HG03060 (cell line): ENCODE data around the gene GTSE1.

ENCODE experiments used
- ATAC-seq: cut with Tn5 transposase; IDR thresholded peaks from one replicate; pipeline ENCODE4 v1.9.1; 2021; ENCODE audit warnings: low read depth, moderate number of reproducible peaks; ENCODE audit not compliant: unreplicated experiment

GTSE1 gene

DNA sequence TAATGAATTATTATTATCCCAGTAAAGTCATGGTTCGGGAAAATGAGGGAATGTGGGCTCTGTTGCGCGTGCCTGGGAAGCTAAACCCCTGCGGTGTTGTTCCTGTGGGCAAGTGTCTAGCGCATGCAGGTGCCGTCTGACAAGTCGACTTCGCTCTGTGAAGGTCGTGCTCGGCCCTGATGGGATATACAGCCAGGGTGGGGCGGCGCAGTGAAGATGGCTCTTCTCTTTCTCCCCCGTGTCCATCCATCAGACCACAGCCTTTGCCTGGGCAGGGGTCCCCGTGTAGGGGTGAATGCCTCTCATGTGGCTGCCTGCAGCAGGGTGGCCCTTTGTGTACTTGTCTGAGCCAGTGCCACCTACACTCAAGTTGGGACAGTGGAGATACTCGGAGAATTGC is 26.0 kb downstream of the GTSE1 start:
- no peak for ATAC-seq

DNA sequence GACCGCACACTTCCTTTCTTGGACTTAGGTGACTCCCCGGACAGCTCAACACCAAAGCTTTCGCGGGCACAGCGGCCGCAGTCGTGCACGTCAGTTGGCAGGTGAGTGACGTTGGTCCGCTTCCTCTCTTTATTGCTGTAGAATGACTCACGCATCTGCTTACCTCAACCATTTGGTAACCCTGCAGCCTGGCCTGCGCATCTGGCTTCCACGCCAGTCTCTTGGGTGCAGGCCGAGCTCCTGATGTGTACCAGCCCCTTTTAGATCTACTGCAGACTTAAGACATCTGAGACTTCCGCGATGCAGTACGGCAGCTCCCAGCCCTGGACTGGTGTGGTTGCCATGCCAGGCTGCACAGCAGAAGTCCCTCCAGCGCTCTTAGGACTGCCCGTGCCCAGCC is 26.5 kb downstream of the GTSE1 start:
- ATAC-seq: no peak

DNA sequence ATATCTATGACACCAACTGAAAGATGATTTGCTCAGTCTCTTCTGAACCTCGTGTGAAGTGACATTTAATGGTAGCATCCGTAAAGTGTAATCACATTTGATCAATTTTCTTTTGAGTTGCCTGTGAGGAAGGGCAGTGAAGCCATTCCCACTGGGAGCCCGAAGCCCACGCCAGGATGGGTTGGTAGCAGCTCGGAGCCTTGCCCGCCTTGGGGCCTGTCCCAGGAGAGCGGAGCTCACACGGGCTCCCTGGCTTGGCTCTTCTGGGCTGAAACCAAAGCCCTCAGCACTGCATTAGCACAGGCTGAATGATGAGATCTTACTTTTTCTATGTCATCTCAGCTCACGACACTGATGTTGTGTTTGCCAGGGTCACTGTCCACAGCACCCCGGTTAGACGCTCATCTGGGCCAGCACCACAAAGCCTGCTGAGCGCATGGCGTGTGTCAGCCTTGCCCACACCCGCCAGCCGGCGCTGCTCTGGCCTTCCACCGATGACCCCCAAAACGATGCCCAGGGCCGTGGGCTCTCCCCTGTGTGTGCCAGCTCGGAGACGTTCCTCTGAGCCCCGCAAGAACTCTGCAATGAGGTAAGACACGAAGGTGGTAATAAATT is 29.5 kb downstream of the GTSE1 start:
- ATAC-seq: no peak

DNA sequence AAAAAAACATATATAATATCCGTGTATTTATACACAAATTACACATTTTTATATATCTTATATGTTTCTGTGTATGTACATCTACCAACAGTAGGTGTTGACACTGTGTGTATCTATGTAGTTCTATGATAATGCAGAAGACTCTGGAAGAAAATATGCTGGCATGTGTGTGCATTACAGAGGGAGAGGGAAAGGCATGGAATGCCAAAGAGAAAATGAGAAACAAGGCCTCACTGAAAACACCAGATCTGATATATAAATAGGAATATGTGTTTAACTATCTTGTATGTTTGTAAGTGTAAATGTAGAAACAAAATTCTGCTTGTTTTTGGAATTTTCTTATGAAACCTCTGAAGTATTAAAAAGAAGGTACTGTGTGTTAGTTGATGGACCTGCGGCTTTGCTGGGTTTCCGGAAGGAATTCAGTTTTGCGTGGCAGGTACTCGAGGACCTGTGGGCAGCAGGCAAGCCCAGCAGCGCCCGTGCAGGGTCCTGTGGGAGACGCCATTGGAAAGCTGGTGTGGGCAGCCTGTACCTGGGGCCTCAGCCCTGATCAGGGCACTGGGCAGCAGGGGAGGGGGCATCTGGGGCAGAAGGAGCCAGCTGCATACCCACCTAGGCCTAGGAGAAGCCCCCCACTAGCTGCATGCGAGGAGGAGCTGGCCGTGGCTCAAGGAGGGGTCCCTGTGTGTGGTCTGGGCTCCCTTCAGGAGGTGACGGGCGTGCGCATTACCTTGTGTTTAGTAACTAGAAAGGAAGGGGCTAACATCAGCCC is 31.2 kb downstream of the GTSE1 start:
- ATAC-seq: no peak

DNA sequence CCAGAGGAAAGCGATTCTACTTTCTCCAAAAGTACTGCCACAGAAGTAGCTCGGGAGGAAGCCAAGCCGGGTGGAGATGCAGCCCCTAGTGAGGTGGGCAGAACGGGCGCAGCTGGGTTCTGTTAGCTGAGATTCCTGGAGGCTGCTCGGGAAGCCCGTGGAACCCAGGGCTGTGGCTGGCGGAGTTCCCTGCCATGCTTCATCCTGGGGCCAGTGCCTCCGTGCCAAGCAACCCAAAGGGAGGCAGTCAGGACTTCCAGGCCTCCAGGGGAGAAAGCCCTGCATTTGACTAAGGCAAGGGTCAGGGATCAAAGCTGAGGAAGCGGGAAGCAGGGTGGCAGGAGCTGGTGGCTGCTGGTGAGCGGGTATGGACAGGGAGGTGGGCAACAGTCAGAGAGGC is 32.1 kb downstream of the GTSE1 start:
- no peak for ATAC-seq

DNA sequence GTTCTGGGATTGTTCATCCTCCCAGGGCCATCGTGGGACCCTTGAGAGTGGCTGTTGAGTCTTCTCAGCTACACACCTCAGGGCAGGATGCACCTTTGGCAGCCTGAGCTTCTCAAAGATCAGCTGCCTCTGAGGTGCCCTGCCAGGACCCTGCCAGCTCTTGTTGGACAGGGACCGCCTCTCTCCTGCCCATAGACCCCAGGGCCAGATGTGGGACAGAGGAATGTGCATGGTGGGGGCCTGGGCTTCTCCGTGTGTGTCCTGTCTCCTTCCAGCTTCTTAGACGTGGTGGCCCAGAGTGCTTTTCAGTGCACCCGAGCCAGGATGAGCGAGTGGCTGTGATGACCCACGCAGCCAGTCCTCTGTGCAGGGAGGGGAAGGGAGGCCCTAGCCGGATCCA is 32.9 kb downstream of the GTSE1 start:
- no peak for ATAC-seq

DNA sequence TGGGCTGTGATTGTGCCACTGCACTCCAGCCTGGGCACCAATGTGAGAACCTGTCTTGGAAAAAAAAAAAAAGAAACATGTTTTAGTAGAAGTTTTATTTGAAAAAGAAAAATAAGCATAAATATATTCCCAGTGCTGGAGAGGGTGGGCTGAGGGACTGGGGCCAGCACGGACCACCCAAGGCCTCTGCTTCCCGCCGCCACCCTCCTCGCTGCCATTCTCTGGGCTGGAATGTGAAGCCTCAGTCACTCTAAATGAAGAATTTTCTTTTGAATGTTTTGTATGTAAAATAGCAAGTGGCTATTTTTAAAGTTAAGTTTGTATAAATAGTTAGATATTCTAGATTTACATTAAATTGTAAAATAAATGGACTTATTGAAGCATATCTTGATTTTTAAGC is 33.8 kb downstream of the GTSE1 start:
- no peak for ATAC-seq

DNA sequence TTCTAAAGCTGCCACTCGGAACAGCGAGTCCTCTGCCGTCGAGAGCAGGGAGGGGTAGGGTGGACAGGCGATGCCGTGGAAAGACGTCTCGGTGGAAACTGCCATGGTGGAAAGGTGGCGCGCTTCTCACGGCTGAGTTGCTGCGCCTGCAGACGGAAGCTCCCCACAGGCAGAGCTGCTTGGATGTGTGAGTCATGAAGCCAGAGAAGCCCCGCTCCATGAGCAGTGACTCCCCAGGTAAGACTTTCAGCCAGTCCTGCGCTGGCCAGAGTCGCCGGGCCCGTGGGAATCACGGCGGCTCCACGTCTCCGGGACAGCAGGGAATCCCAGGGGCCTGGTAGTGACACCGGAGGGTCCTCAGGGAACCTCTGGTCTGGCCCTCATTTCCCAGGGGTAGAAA is 34.8 kb downstream of the GTSE1 start:
- ATAC-seq: no peak

DNA sequence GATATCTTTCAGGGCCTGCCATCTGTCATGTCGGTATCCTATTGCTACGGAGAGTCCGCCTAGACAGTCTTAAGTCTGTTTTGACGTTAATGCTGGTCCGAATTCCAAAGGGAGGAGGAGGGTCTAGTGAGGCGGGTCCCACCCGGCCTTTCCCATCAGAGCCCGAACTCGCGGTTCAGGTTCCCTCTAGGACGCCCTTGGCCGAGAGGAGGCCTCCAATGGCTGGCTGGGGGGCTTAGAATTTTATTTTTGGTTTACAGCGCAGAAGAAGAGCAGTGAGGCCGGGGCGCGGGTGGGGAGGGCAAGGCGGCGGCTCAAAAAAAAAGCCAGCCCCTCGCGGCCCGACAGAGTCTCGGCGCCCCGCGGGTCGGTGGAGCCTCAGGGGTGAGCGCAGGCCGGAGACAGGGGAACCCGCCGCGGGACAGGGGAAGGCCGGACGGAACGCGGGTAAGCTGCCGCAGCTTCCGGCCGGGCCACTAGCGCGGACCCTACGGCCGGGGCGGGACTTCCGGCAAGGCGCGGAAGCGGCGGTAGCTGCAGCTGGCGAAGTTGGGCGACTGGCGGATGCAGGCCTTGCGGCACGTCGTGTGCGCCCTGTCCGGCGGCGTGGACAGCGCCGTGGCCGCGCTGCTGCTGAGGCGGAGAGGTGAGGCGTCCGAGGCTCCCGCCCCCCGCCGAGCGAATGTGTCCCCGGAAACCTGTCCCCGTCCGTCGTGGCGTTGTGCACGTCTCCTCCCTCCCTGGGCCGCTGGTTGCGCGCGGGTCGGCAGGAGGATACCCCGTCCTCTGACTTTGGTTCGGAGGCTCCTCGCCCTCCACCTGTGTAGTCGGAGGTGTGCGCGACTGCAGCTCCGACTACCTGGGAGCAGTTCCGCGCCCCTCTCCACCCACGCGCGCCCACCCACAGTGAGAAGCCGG is 38.8 kb downstream of the GTSE1 start, which contains the start of gene TRMU:
TSS of gene TRMU (plus strand) at position 514 of the 918 bp plus-strand sequence. CDS start at position 565, 51 bp downstream.
- no peak for ATAC-seq

DNA sequence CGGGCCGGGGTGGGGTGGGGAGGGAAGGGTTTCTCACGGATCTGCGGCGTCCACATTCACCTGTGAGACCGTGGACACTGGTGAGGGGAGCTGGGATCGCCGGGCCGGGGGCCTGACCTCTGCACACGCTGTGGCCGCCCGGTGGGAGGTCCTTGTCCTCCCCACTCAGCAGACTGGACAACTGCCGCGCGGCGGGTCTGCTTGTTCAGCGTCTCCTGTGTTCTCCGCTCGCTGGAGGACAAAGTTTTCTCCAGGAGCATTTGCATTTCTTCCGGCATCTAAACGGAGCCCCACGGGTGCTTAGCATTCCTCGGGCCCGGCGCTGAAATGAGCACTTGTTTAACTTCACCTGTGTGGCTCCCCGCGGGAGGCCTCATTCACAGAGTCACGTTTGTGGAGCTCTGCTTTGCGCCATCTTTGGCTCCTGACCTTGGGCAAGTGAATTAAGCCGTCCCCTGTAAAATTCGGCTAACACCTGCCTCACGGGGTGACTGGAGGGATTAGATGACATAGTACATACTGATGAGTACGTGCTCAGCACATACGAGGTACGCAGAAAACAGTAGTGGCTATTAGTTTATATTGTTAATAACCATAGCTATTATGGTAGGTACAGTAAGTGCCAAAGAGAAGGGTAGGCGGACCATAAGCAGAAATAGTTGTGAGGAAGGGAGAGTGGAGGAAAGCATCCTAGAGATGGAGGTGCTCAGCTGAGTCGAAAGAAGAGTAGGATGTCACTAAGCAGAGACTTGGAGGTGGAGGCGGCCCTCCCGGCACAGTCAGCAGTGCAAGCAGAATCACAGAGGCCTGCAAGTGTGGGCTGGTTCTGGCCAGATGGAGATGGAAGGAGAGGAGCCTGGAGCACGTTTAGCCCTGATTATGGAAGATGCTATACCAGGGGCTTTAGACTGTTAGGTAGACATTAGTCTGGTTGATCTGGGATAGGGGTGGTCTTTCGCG is 39.7 kb downstream of the GTSE1 start:
- ATAC-seq: no peak

DNA sequence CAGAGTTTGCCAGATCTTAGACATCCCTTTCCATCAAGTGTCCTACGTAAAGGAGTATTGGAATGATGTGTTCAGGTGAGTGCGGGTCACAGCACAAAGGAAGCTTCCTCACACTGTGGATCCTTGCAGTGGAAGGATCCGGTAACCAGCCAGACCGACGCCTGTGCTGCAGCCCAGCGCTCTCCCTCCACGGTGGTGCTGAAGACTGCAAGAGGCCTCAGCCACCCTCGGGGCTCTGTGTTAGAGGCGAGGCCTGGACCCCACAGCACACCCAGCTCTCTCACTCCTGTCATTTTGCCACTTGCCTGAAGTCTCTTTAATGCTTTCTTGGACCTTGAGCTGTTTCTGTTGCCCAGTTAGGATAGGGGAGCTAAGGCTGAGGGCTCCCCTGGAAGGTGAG is 41.2 kb downstream of the GTSE1 start:
- ATAC-seq: no peak

DNA sequence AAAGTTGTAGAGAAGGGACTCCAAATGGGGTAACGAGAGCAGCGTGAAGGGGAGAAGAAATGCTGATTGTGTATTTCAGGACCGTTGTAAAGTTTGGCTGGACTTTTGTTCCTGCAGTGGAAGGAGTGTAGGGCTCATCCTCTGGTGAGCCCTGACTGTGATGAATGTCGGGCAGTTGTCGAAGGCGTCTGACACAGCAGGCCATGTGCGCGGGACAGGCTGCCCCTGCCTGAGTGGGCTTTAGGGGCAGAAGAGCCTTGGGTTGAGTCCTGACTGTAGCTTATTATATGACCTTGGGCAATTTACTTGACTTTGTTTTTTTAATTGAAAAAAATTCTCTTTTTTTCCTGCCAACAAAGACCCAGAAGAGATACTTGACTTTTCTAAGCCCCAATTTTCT is 42.0 kb downstream of the GTSE1 start:
- ATAC-seq: no peak

DNA sequence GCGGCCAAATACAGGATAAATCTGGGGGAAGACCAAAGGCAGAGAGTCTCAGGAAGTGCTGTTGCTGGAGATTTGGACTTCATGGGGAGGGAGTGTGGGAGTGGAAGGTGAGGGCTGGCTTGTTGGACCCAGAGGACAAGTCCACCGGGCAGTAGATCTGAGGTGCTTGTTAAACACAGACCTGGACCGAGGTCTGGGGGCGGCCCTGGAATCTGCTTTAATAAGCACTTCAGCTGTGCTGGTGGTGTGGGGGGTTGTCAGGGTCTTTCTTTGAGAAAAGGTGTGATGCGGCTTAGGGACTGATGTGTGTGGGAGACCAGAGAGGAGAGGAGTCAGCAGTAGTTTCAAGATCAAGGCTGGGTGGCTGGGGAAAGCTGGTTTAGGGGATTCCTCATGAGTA is 43.3 kb downstream of the GTSE1 start:
- ATAC-seq: no peak

DNA sequence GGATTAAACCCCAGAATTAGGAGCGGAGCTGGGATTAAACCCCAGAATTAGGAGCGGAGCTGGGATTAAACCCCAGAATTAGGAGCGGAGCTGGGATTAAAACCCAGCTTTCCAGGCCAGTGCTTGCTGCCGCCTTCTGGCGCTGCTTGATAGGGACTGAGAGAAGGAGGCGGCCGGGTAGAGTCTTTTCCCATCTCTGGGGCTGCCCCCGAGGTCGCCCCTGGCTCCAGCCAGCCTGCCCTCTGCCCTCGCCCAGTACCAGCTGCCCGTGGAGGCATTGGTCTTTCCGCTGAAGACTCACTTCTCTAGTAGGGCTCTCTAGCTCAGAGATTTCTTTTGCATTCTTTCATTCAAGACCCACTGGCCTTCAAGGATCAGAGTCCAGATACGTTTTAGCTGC is 44.0 kb downstream of the GTSE1 start:
- no peak for ATAC-seq

DNA sequence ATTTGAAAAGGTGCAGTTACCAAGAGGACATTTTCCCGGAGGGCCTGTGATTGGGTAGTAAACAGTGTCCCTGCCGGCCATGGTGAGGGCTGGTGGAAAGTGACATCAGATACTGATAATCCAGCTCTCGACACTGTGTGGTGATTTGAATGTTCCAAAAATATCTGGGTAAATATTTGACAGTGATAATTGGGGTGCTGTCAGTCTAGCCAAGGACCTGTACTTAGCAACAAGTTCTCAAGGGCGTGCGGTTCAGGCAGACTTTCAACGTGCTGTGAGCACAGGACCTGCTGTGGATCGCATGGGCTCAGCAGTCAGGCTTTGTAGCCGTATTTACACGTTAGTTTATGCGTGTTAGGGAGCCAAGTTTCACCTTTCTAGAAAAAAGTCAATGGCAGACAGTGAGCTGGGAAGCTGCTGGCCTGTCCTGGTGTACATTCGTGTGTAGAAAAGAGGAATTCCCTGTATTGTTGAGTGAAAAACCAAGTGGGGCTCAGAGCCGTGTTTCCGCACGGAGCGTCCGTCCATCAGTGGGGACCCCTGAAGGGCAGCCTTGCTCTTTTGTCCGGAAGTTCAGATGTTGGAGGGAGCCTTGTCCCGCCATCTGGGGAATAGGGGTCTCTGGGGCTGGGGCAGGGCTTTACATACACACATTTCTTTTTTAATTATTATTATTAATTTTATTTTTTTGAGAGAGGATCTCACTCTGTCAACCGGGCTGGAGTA is 50.2 kb downstream of the GTSE1 start:
- no peak for ATAC-seq

DNA sequence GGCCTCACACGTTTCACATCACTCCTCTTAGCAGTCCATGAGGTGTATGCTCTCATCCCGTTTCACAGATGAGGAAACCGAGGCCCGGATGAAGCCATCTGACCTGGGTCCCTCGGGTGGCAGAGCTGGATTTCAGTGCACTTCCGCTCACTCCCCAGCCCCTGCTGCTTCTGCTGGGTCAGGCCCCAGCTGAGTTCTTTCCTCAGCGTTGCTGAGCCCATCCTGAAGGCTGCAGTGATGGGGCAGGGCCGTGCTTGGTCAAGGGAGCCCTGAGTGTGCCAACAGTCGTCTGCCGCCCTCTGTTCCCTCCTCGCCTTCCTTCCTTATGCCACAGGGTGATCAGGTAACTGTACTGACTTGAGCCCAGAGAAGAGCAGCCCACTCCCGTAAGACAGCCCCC is 51.0 kb downstream of the GTSE1 start:
- no peak for ATAC-seq

DNA sequence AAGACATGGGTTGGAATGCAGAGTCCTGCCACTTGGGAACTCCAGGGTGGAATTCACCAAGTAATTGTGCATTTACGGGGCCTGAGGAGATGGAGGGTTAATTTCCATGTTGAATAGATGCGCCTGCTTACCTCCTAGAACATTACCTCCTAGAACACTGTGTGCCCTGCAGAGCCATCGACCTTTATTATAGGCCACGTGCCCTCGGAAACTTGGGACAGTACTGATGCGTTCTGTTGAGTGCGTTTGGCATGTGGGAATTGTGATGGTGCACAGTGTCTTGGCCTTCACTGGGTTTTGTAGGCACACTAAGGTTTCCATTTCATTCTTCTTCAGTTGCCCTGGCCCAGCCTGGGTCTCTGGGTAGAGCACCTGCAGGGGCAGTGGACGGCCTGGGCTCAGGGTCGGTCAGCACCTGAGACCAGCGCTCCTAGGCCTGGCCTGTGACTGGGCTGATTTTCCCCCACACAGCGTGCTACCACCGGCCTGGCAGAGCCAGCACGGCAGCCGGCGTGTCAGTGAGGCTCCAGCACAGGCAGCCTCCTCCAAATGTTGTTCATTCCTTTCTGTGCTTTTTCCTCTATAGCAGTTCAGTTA is 51.5 kb downstream of the GTSE1 start:
- ATAC-seq: no peak

DNA sequence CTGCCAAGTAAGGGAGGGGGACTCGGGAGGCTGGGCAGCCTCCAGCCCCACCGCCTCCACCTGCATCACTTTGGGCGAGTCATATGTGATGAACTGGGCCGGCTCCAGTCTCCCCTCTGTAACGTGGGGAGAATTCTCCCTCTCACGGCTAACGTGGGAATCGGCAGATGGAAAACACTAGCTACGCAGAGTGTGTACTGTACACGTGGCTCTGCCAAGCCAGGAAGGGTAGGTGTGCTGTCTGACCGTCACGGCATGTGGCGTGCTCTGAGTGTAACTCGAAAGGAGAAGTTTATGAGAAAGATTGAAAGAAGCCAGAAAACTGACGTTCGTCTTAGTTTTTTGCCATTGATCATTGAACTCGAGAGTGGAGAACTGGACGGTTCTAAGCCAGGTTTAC is 52.6 kb downstream of the GTSE1 start:
- no peak for ATAC-seq

DNA sequence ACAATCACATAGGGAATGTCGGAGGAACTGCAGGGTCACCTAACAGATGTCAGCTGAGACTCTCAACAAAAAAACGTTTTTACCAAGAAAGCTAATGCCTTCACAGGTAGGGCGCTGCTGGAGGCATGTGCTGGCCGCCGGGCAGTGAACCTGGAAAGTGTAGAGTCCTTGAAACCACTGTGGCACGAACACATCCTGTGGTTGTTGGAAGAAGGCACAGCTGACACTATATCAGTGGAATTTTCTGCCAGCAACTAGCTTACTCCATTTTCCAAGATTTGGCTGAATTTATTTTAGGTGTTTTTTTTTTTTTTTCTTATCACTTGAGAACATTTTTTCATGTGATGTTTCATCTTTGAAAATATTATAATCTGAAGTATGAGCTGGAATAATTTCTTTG is 53.0 kb downstream of the GTSE1 start:
- ATAC-seq: no peak
